B cell (primary cell): ENCODE measurements around the gene SLC2A9. TPM values are rescaled to one million over a fixed set of nuclear protein-coding genes. Genes with fewer than 3 reads are reported as not detected.
"Not testable (repeated sequence)": the region's sequence is repeated elsewhere in the genome, so short reads cannot be mapped to it uniquely, and the experiment has no call there.

Source experiments
- ATAC-seq: fragments of 200-7000 bp; cut with Tn5 transposase; one replicate; pipeline ENCODE4 v1.10.0; 2021; ENCODE audit warnings: low read depth, mild to moderate bottlenecking, moderate number of reproducible peaks, moderate library complexity
- CTCF ChIA-PET: fragments of 350-600 bp; sonication (Branson Sonifier 250); formaldehyde crosslinking; loops from one replicate; lab custom pipeline; 2021; ENCODE audit warnings: antibody characterized with exemption, inconsistent platforms; lab: Charles Lee
- POLR2A ChIA-PET: fragments of 350-600 bp; sonication (Branson Sonifier 250); formaldehyde crosslinking; loops from one replicate; lab custom pipeline; 2021; ENCODE audit warnings: antibody characterized with exemption; lab: Charles Lee
- DNase-seq: peaks from one replicate; pipeline ENCODE4 v3.0.0; 2013
- H2AFZ ChIP-seq: 2 replicates; pipeline ENCODE4 v1.6.1; 2012; ENCODE audit warnings: mild to moderate bottlenecking, low read depth, low read length; ENCODE audit not compliant: insufficient read depth, poor library complexity, severe bottlenecking
- H3K27ac ChIP-seq, 2 donors: 1 replicate in 1 of 2; 2 replicates in 1 of 2; pipeline ENCODE4 v1.5.1; 2012 to 2013; ENCODE audit warnings: low read length in 2 of 2, mild to moderate bottlenecking in 2 of 2, moderate library complexity in 1 of 2
- H3K27me3 ChIP-seq, 4 experiments: fragments of 200-600 bp in 1 of 4; sonication (generic) in 1 of 4; replicated peaks in 1 of 4; 1 replicate in 2 of 4; 2 replicates in 2 of 4; pipeline versions ENCODE4 v1.6.1 to v1.7.0; 2013 to 2016; ENCODE audit warnings: low read length in 3 of 4, mild to moderate bottlenecking in 2 of 4, mixed read lengths in 1 of 4, moderate library complexity in 1 of 4; ENCODE audit not compliant: insufficient read depth in 4 of 4, control insufficient read depth in 3 of 4; ENCODE audit errors: control extremely low read depth in 1 of 4
- H3K36me3 ChIP-seq, 2 experiments: replicated peaks in 1 of 2; 1 replicate in 1 of 2; 2 replicates in 1 of 2; pipeline versions ENCODE4 v1.6.1 to v1.7.1; 2013; ENCODE audit warnings: low read length in 1 of 2; ENCODE audit not compliant: insufficient read depth in 2 of 2, control insufficient read depth in 1 of 2; ENCODE audit errors: control extremely low read depth in 1 of 2, extremely low read depth in 1 of 2
- H3K4me1 ChIP-seq, 2 donors: fragments of 200-600 bp in 1 of 2; sonication (generic) in 1 of 2; 1 replicate in 1 of 2; 2 replicates in 1 of 2; pipeline versions ENCODE4 v1.5.1 to v1.6.1; 2013 to 2017; ENCODE audit warnings: low read length in 2 of 2; ENCODE audit not compliant: control insufficient read depth in 2 of 2, insufficient read depth in 2 of 2
- H3K4me2 ChIP-seq: replicated peaks from 2 replicates; pipeline ENCODE3; 2012; ENCODE audit warnings: mild to moderate bottlenecking, low read depth, low read length; ENCODE audit not compliant: poor library complexity, severe bottlenecking
- H3K4me3 ChIP-seq, 5 experiments: fragments of 200-600 bp in 1 of 5; sonication (generic) in 1 of 5; 1 replicate in 3 of 5; 2 replicates in 2 of 5; pipeline versions ENCODE4 v1.5.1 to v1.7.0; 2011 to 2016; ENCODE audit warnings: low read length in 4 of 5, mild to moderate bottlenecking in 4 of 5, low read depth in 2 of 5, control low read depth in 1 of 5, moderate library complexity in 1 of 5; ENCODE audit not compliant: insufficient read depth in 1 of 5; ENCODE audit errors: control extremely low read depth in 1 of 5, extremely low read depth in 1 of 5
- H3K79me2 ChIP-seq: fragments of 200-600 bp; sonication (generic); one replicate; pipeline ENCODE4 v1.6.0; 2016; ENCODE audit warnings: low read length; ENCODE audit not compliant: control insufficient read depth, insufficient read depth
- H3K9ac ChIP-seq: fragments of 200-600 bp; sonication (generic); 2 replicates; pipeline ENCODE4 v1.6.1; 2017; ENCODE audit warnings: mild to moderate bottlenecking, low read length, moderate library complexity
- H3K9me3 ChIP-seq, 3 donors: one replicate each; pipeline versions ENCODE4 v1.6.1 to v1.7.1; 2013; ENCODE audit warnings: low read length in 2 of 3; ENCODE audit not compliant: control insufficient read depth in 2 of 3, insufficient read depth in 1 of 3; ENCODE audit errors: control extremely low read depth in 1 of 3
- H4K20me1 ChIP-seq: 2 replicates; pipeline ENCODE4 v1.6.0; 2012; ENCODE audit warnings: mild to moderate bottlenecking, low read length; ENCODE audit not compliant: insufficient read depth, control insufficient read depth, poor library complexity, severe bottlenecking
- H3K27ac Mint-ChIP-seq: one replicate; pipeline ENCODE4 v1.8.0; 2021; ENCODE audit warnings: mixed read lengths
- H3K27me3 Mint-ChIP-seq: one replicate; pipeline ENCODE4 v1.8.0; 2021; ENCODE audit warnings: mixed read lengths
- H3K4me1 Mint-ChIP-seq: one replicate; pipeline ENCODE4 v1.8.0; 2021; ENCODE audit warnings: mixed read lengths
- H3K4me3 Mint-ChIP-seq: one replicate; pipeline ENCODE4 v1.8.0; 2021; ENCODE audit warnings: mixed read lengths
- H3K9me3 Mint-ChIP-seq: one replicate; pipeline ENCODE4 v1.8.0; 2022; ENCODE audit warnings: mixed read lengths; ENCODE audit not compliant: insufficient read depth
- CTCF ChIP-seq: fragments of 200-600 bp; IDR thresholded peaks from one replicate; pipeline ENCODE4 v1.8.0; 2022; ENCODE audit warnings: antibody characterized with exemption, mild to moderate bottlenecking
- WGBS: methylation state at CpG from one replicate; pipeline ENCODE4 v1.1.5; 2013; ENCODE audit warnings: missing lambda C conversion rate; ENCODE audit not compliant: insufficient coverage; 5-methylcytosine and 5-hydroxymethylcytosine counted together
- intact Hi-C: fragments of 100-400 bp; cut with micrococcal nuclease; formaldehyde crosslinking; loops from one replicate; pipeline ENCODE4 v1.10.0; 2022
- polyA plus RNA-seq: library from polyadenylated mRNA; depleted of rRNA; stranded (reverse); fragments of >200 nt; gene quantifications from 2 replicates; pipeline ENCODE4 v1.2.3, GENCODE V29; 2012
- total RNA-seq, 2 donors: library from RNA; stranded (reverse); fragments of 120-200 nt in 1 of 2; gene quantifications; 1 replicate in 1 of 2; 2 replicates in 1 of 2; pipeline versions ENCODE4 v1.2.3 to v1.2.4, GENCODE V29; 2013 to 2022

Gene SLC2A9
- total and polyA plus RNA-seq, 2 donors (not counting 1 experiment from before 2014, with no cell fraction given) = 0.89 to 2.1 TPM

DNA sequence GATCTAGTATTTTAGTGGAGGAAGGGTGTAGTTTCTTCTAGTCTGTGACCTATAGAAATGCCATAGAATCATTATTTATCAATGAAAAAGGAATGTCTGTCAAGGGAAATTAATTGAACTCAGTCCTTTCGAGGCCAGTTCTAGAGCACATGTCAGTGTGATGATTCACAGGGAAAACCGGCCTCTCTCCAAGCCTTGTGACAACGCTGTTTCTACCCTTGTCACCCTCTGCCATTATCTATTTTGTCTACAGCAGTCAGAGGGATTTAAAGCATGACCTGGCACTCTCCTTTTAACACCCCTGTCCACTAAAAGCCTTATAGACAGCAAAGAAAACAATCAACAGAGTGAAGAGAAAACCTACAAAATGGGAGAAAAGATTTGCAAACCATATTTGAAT lies 120.0 kb downstream of the SLC2A9 start:
- H3K27ac Mint-ChIP-seq = no peak overlapping the region
- H3K4me1 ChIP-seq = no peaks in the 10 kb centered on the region
- CTCF ChIA-PET = no interaction called here
- H3K27ac ChIP-seq = no peak overlapping the region
- no peaks in the 10 kb centered on the region for H3K4me1 Mint-ChIP-seq
- no peak overlapping the region for H3K9ac ChIP-seq
- no peaks in the 10 kb centered on the region for H3K9me3 ChIP-seq
- no peaks in the 10 kb centered on the region for H4K20me1 ChIP-seq
- no peak overlapping the region for H3K4me3 Mint-ChIP-seq
- intact Hi-C loops = no loop called here
- no peaks in the 10 kb centered on the region for H3K79me2 ChIP-seq
- ATAC-seq = no peak
- no peaks in the 10 kb centered on the region for H3K27me3 ChIP-seq
- no peaks in the 10 kb centered on the region for H3K9me3 Mint-ChIP-seq
- POLR2A ChIA-PET = no interaction called here
- H3K4me2 ChIP-seq = no peak overlapping the region
- WGBS = 79% methylated on average over 2 of the region's 3 CpGs
- no peaks in the 10 kb centered on the region for H3K36me3 ChIP-seq
- peaks cover 14% of the 10 kb centered on the region for H3K27me3 Mint-ChIP-seq
- no peak for DNase-seq
- H3K4me3 ChIP-seq = no peak overlapping the region
- no peak for TF ChIP-seq CTCF
- H2AFZ ChIP-seq = no peak overlapping the region

- H3K4me3 Mint-ChIP-seq, H3K27ac Mint-ChIP-seq, H3K9me3 Mint-ChIP-seq, H3K27me3 ChIP-seq, H2AFZ ChIP-seq, H3K27ac ChIP-seq, H3K4me3 ChIP-seq, ATAC-seq, H3K9me3 ChIP-seq, POLR2A ChIA-PET, H4K20me1 ChIP-seq, DNase-seq, H3K79me2 ChIP-seq, H3K4me1 ChIP-seq, H3K4me2 ChIP-seq, H3K36me3 ChIP-seq, intact Hi-C loops, H3K9ac ChIP-seq, H3K4me1 Mint-ChIP-seq, CTCF ChIA-PET: not testable (repeated sequence)
- 80% methylated on average over 2 of the region's 4 CpGs for WGBS
- H3K27me3 Mint-ChIP-seq = peaks cover 14% of the 10 kb centered on the region
Measured at GRCh38 chr4:9900633-9901032, 120.7 kb downstream of the SLC2A9 start.
